AG04449 (cell line): ENCODE measurements around the gene GADD45A.
"Not testable (repeated sequence)": the region's sequence is repeated elsewhere in the genome, so short reads cannot be mapped to it uniquely, and the experiment has no call there.

Experiments used
- CTCF ChIA-PET: fragments of 350-600 bp; formaldehyde crosslinking; extraction: SDS; loops from one replicate; lab custom pipeline; 2021; ENCODE audit warnings: antibody characterized with exemption; lab: Yijun Ruan, JAX
- POLR2A ChIA-PET: fragments of 400-600, 350-600 bp; formaldehyde crosslinking; extraction: SDS; loops from one replicate; lab custom pipeline; 2020; ENCODE audit warnings: antibody characterized with exemption, inconsistent platforms; lab: Yijun Ruan, JAX
- DNase-seq: peaks from one replicate; pipeline ENCODE4 v3.0.0-alpha.2; 2010; ENCODE audit warnings: low read depth, low spot score
- H3K4me3 ChIP-seq: 2 replicates; pipeline ENCODE4 v1.5.1; 2011; ENCODE audit warnings: low read depth, mild to moderate bottlenecking, control low read depth, low read length
- TF ChIP-seq, protein P1 (sequence below): IDR thresholded peaks from one replicate; pipeline ENCODE4 v1.5.1; 2011; ENCODE audit warnings: mild to moderate bottlenecking, moderate library complexity, low read length, control low read depth, inconsistent platforms; ENCODE audit not compliant: insufficient read depth; ENCODE audit errors: missing control alignments

GADD45A gene

DNA sequence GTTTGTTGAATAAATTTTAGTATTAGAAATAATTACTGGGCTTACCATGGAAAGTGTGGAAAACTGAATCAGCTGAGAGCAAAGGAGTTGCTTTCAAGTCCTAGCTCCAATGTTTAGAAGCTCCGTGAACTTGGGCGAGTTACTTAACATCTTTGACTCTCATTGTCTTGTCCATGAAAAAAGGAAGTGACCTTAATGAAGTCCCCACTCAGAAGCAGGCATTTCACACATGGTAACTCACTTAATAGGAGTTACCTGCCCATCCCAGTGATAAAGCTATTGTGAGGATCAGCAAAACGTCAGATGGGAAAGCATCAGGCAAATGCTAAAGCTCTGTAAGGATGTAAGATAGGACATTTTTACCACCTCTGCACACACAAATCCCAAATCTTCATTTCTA, 34.0 kb upstream of the GADD45A start:
- ChIA-PET CTCF (interaction anchor here (1.2 kb wide), 1 partner anchor 118 kb away, joined by 3 read pairs; no protein-coding TSS in a partner anchor), POLR2A (no interaction called here)
- DNase-seq = no peak
- H3K4me3 ChIP-seq = no peak overlapping the region
- TF ChIP-seq, protein P1, sequence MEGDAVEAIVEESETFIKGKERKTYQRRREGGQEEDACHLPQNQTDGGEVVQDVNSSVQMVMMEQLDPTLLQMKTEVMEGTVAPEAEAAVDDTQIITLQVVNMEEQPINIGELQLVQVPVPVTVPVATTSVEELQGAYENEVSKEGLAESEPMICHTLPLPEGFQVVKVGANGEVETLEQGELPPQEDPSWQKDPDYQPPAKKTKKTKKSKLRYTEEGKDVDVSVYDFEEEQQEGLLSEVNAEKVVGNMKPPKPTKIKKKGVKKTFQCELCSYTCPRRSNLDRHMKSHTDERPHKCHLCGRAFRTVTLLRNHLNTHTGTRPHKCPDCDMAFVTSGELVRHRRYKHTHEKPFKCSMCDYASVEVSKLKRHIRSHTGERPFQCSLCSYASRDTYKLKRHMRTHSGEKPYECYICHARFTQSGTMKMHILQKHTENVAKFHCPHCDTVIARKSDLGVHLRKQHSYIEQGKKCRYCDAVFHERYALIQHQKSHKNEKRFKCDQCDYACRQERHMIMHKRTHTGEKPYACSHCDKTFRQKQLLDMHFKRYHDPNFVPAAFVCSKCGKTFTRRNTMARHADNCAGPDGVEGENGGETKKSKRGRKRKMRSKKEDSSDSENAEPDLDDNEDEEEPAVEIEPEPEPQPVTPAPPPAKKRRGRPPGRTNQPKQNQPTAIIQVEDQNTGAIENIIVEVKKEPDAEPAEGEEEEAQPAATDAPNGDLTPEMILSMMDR = no peak

DNA sequence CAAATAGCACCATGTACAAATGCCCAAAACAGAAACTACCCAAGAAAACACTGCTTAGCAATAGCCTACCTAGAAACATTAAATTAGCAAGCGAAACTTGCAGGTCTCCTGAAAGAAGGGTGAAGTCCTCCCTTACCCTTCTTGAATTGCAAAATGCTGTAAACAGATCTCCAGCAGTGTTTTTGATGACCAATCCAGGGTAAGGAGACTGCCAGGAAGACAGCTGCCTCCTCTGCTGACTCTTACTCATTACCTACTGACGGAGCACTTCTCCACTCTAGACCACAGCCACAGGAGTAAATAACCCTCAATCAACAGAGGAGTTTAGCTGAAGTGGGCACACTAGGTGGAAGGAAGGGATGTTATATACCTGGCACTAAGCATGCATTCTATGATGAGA, 32.2 kb upstream of the GADD45A start:
- ChIA-PET CTCF (no interaction called here), POLR2A (no interaction called here)
- H3K4me3 ChIP-seq = no peak overlapping the region
- no peak for DNase-seq
- TF ChIP-seq, protein P1 = no peak

DNA sequence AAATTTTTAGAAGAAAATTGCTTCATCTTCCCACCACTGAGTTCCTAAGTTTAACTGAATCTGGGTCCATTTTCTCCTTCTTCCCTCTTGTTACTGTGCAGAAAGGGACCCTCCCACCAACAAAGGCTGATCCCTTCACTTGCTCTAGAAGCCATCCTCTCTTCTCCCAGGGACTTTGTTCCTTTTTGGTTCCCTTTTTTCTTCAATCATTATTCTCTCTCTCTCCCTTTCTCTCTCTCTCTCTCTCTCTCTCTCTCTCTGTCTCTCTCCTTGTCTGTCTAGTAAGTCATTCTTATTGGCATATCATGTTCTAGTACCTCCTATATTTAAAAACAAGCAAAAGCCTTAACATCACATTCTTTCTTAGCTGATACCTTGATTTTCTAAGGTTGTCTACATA, 31.7 kb upstream of the GADD45A start:
- no peak for DNase-seq
- H3K4me3 ChIP-seq = no peak overlapping the region
- ChIA-PET POLR2A (no interaction called here), CTCF (no interaction called here)
- TF ChIP-seq, protein P1 = no peak

DNA sequence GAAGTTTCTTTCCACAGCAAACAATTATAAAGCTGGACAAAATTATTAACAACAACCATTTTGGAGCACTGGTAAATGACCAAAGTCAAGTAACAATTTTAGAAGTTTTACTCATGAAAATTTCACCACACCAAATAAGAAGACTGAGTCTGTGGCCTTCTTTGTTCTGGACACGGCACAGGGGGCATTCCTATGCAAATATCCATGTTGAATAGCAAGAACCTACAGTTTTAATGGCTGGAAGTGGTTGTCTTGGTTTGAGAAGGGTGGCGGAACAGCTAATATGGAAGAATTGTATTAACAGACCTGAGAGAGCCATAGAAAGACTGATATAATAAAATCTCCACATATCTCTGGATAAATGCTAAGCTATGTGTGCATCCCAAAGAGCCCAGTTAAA, 29.4 kb upstream of the GADD45A start:
- POLR2A ChIA-PET = no interaction called here
- TF ChIP-seq, protein P1 = no peak
- CTCF ChIA-PET = interaction anchor here (0.7 to 1.3 kb wide), 2 partner anchors 8 to 94 kb away, joined by 3 read pairs; no protein-coding TSS in a partner anchor
- no peak for DNase-seq
- H3K4me3 ChIP-seq = no peak overlapping the region

DNA sequence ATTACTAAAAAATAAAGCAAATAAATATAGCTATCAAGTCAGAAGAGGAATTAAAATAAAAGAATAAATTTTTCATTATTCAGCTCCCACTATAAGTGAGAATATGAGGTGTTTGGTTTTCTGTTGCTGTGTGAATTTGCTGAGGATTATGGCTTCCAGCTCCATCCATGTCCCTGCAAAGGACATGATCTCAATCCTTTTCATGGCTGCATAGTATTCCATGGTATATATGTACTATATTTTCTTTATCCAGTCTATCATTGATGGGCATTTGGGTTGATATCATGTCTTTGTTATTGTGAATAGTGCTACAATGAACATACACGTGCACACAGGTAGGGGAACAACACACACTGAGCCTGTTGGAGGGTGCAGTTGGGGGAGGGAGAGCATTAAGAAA, 27.8 kb upstream of the GADD45A start:
- POLR2A ChIA-PET, DNase-seq, H3K4me3 ChIP-seq, CTCF ChIA-PET: not testable (repeated sequence)

DNA sequence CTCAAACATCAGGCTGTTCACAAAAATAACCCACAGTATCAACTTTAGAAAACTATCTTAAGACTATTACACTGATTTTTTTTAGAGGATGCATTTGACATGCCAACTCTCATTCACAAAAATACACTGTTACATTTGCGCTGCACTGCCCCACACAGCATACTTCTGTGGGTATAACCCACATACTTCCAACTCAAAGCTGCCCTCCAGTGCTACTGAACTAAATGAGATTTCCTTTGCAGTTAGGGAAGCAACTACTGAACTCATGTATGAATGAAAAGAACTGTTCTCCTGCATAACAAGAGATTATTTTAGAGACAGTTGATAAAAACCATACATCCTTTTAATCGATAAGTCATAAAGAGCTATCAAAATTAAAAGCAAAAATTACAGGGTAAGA, 25.8 kb upstream of the GADD45A start:
- no peak overlapping the region for H3K4me3 ChIP-seq
- DNase-seq = no peak
- CTCF ChIA-PET = no interaction called here

DNA sequence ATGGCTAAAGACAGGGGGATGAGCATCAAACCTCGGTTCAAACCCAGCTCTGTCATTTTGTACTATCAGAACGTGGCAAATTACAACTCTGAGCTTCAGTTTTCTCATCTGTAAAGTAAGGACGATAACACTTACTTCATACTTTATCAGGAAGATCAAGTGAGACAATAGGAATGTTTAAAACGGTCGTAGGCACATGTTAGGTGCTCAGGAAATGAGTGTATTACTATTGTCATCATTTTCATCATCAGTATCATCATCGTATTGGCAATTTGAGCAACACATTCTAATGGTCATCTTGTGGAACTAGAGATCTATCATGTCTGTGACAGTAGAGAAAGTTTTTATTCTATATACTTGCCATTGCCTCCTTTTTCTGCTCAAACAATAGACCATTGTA, 22.1 kb upstream of the GADD45A start:
- ChIA-PET POLR2A (no interaction called here), CTCF (interaction anchor here (1.0 to 1.1 kb wide), 2 partner anchors 97 to 102 kb away, joined by 3 read pairs; no protein-coding TSS in a partner anchor)
- no peak for DNase-seq
- TF ChIP-seq, protein P1 = no peak
- H3K4me3 ChIP-seq = no peak overlapping the region

More for the DNA sequence above, 25.8 kb upstream of the GADD45A start:
- TF ChIP-seq, protein P1 = no peak
- POLR2A ChIA-PET = no interaction called here
